Activated naive CD4-positive, alpha-beta T cell treated with anti-CD3 and anti-CD28 coated beads, Interleukin-2, amount 50 U/mL, for 72 hours (primary cell): ENCODE results near the gene GTF2F1. TPM values are rescaled to one million over a fixed set of nuclear protein-coding genes. Genes with fewer than 3 reads are reported as not detected.
"Not testable (repeated sequence)": the region's sequence is repeated elsewhere in the genome, so short reads cannot be mapped to it uniquely, and the experiment has no call there.

Source experiments
- ATAC-seq, 2 donors: fragments of 150-1000 bp; cut with Tn5 transposase; 2 replicates each; pipeline ENCODE4 v1.10.0; 2021; ENCODE audit warnings: mild to moderate bottlenecking in 2 of 2, moderate library complexity in 2 of 2
- DNase-seq, 2 donors: peaks; one replicate each; pipeline ENCODE4 v3.0.0; 2021 to 2022; ENCODE audit warnings: low spot score in 2 of 2
- H3K27ac Mint-ChIP-seq, 2 donors: one replicate each; pipeline ENCODE4 v1.8.0; 2022; ENCODE audit warnings: mild to moderate bottlenecking in 2 of 2, mixed read lengths in 2 of 2
- H3K36me3 Mint-ChIP-seq, 2 donors: one replicate each; pipeline ENCODE4 v1.8.0; 2022; ENCODE audit warnings: mixed read lengths in 2 of 2
- H3K9me3 Mint-ChIP-seq, 2 donors: one replicate each; pipeline ENCODE4 v1.8.0; 2022; ENCODE audit warnings: mixed read lengths in 2 of 2
- total RNA-seq, 2 donors: library from RNA; stranded (reverse); gene quantifications; one replicate each; pipeline ENCODE4 v1.2.3, GENCODE V29; 2022

Gene GTF2F1
- total RNA-seq, 2 donors from 2014 or later: 44.6 to 78.4 TPM

DNA sequence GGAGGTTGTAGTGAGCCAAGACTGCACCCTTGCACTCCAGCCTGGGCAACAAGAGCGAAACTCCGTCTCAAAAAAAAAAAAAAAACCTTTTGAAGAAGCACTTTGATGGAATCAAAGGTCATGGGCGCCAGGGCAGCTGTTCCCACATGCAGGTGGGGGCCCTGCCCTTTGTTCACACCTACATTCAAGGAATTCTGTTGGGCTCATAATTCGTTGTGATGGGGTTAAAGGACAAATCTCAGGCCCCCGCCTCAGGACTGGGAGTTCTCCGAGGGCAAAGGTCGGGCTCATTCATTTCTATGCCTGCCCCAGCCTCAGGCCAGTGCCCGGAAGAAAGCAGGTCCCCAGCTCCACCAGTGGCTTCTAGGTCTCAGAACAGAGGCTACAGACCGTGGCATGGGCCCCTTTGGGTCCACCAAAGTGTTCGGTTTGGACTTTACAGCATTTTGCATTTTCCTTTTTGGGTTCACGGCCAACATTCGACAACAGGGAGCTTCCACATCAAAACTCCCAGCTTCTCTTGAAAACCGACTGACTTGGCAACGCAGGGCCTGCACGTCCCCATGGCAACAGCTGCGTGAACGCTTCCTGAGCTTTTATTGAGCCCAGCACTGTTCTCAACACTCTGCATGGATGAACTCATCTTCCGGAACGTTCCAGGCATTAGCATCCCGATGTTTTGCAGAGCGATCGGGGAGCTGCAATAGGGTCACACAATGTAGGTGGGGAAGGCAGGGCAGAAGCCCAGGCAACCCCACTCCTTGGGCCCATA, 10.1 kb upstream of the GTF2F1 start:
- H3K36me3 Mint-ChIP-seq: no peaks in the 10 kb centered on the region
- H3K27ac Mint-ChIP-seq: no peak overlapping the region
- H3K9me3 Mint-ChIP-seq: no peaks in the 10 kb centered on the region
- ATAC-seq (no peak), DNase-seq (no peak)

DNA sequence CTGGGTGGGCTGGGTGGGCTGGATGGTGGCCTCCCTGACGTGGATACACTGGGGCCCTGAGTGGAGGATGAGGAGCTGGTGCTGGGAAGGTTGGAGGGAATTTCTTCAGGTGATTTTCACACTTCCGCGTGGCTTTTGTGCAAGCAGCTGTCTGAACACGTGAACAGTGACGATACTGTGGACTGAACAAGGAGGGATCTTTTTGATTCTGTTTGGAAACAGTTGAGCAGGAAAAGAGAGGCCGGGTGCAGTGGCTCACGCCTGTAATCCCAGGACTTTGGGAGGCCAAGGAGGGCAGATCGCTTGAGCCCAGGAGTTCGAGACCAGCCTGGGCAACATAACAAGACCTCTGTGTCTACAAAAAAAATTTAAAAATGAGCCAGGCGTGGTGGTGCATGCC, 9.1 kb upstream of the GTF2F1 start:
- ATAC-seq: no peak
- Mint-ChIP-seq H3K36me3 (no peaks in the 10 kb centered on the region), H3K27ac (no peak overlapping the region), H3K9me3 (no peaks in the 10 kb centered on the region)
- DNase-seq: no peak

DNA sequence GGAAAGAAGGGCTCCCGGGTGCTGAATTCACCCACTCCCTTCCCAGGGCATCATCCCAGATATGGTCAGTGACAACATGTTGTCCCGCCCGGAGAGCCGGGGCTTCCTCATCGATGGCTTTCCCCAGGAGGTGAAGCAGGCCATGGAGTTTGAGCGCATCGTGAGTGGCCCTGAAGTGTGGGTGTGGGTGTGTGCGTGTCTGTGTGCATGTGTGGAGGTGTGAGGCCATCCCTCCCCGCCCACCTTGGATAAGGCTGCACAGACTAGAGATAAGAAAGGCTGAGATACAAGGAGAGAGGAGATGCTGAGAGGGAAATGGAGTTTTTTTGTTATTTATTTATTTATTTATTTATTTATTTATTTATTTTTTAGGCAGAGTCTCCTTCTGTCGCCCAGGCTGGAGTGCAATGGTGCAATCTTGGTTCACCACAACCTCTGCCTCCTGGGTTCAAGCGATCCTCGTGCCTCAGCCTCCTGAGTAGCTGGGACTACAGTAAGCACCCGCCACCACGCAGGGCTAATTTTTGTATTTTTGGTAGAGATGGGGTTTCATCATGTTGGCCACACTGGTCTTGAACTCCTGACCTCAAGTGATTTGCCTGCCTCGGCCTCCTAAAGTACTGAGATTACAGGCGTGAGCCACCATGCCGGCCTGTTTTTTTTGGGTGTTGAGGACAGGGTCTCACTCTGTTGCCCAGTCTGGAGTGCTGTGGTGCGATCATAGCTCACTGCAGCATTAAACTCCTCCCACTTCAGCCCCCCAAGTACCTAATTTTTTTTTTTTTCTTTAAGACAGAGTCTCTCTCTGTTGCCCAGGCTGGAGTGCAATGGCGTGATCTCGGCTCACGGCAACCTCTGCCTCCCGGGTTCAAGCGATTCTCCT, 7.3 kb upstream of the GTF2F1 start:
- not testable (repeated sequence) for H3K27ac Mint-ChIP-seq, ATAC-seq, DNase-seq, H3K9me3 Mint-ChIP-seq, H3K36me3 Mint-ChIP-seq

DNA sequence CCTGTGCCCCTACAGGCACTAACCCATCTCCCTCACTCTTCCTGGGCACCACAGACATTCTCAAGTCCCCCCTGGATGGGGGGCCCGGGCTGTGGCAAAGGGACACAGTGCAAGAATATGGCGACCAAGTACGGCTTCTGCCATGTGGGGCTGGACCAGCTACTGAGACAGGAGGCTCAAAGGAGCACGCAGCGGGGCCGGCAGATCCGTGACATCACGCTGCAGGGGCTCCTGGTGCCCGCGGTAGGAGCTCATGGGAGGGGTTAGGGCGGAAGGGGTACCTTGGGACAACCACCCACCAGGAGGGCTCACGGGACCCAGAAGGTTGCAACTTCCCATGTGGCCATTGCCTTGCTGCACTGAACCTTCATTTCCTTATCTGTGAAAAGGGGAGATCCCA, 3.3 kb upstream of the GTF2F1 start:
- H3K9me3 Mint-ChIP-seq: no peaks in the 10 kb centered on the region
- ATAC-seq (no peak), DNase-seq (no peak)
- H3K36me3 Mint-ChIP-seq: peaks cover 17 to 22% of the 10 kb centered on the region in 2 donors
- no peak overlapping the region for H3K27ac Mint-ChIP-seq

DNA sequence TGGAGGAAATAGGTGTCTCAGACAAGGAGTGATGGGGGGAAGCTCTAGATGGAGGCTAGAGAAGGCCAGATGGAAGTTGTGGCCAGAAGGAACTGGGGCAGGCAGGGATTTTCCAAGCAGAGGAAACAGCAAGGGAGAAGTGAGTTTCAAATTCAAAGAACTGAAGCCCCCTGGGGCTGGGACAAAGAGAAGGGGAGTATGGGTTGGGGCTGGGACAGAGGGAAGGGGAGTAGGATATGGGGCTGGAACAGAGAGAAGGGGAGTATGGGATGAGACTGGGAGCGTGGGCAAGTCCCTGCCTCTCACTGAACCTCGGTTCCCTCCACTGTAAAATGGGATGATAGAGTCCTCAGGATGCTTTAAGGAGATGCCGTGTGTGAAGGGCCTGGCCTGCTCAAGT, 1.9 kb upstream of the GTF2F1 start:
- Mint-ChIP-seq H3K9me3 (no peaks in the 10 kb centered on the region), H3K27ac (peak overlapping the region in 1 of 2 donors; percentile 93), H3K36me3 (peaks cover 22 to 28% of the 10 kb centered on the region in 2 donors)
- DNase-seq (no peak), ATAC-seq (no peak)

DNA sequence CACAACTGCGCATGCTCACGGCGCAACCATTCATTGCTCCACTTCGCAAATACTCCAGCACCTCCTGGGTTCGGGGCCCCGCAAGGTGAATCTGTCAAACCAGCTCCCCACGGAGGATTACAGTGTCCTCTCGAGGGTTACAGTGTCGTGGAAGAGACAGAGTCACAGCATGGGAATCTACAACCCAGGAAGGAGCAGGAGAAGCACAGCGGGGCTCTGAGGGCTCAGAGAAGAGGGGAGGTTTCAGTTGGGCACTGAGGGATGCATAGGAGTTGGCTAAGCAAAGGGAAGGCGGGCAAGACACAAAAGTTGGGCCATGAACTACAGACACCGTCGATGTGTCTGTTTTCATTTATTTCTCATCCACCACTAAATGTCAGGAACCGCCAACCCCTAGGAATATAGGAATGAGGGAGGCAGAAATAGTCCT, 1.0 kb upstream of the GTF2F1 start:
- Mint-ChIP-seq H3K36me3 (peaks cover 22 to 28% of the 10 kb centered on the region in 2 donors), H3K9me3 (no peaks in the 10 kb centered on the region), H3K27ac (peak overlapping the region; percentile 93 to 96)
- ATAC-seq (no peak), DNase-seq (no peak)

DNA sequence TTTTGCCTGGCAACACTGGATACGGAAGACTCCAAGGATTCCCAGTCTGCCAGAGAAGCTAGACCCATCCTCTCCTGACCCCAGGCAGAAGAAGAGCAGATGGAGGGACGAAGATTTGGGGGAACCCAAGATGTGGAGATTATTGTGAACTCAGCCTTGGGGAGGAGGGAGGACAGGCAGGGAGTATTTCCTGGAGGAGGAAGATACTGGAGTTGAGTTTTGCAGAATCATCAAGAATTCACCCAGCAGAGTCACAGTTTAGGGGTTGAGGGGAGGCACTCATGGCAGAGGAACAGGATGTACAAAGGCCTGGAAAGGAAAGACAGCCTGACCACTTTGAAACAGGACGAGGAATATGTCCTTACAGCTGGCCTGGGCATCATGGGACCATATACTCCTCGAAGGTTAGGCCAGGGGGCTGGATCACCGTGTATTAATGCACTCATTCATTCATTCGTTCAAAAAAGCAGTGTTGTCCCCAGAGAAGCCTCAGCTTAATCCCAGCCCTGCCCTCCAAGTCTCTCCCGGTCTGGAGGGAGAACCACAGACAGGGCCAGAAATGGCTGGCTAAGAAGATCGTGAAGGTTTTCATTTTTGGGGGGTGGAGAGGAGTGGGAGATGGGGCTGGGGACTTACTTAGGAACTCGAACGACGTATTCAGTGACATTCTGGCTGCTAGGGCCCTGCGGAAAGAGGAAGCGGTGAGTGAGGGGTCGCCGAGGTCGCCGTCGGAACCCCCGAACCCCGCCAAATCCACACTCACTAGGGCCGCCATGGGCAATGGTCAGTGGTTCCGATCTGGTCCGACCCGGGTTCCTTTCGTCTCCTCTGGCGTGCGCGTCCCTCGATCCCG, 517 bp downstream of the GTF2F1 start:
- no peaks in the 10 kb centered on the region for H3K9me3 Mint-ChIP-seq
- DNase-seq (no peak), ATAC-seq (no peak)
- H3K36me3 Mint-ChIP-seq: peaks cover 22 to 34% of the 10 kb centered on the region in 2 donors
- H3K27ac Mint-ChIP-seq: peak overlapping the region; percentile 93 to 96

DNA sequence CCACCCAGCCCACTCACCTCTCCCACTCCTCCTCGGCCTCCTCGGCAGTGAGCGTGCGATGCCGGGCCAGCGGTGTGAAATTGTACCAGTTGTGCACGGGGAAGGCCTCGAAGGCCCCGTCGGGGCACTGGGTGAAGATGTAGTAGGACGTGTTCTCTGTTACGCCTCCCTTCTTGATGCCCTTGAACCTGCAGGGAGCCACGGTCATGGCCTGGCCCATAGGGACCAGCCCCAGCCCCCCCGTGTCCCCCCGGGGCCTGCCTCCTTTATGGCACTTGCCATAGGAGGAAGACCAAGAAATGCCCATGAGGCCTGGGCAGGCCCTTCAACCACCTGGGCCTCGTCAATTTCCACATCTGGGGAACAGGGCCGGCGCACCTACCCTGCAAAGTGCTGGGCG, 5.6 kb downstream of the GTF2F1 start:
- DNase-seq (no peak), ATAC-seq (no peak)
- peaks cover 14 to 34% of the 10 kb centered on the region in 2 donors for H3K36me3 Mint-ChIP-seq
- peak overlapping the region in 1 of 2 donors; percentile 44 for H3K27ac Mint-ChIP-seq
- no peaks in the 10 kb centered on the region for H3K9me3 Mint-ChIP-seq

DNA sequence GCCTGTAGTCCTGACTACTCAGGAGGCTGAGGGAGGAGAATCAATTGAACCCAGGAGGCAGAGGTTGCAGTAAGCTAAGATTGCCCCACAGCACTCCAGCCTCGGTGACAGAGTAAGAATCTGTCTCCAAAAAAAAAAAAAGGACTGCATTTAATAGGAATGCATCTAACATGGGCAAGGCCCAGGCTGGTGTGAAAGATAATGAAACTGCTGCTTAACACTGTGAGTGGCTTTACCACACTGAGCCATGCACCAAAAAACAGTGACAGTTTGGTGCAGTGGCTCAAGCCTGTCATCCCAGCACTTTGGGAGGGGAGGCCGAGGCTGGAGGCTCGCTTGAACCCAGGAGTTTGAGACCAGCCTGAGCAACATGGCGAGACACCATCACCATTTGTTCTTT, 8.6 kb downstream of the GTF2F1 start:
- no peaks in the 10 kb centered on the region for H3K9me3 Mint-ChIP-seq
- DNase-seq (no peak), ATAC-seq (no peak)
- peaks cover 10 to 35% of the 10 kb centered on the region in 2 donors for H3K36me3 Mint-ChIP-seq
- peak overlapping the region in 1 of 2 donors; percentile 29 for H3K27ac Mint-ChIP-seq

DNA sequence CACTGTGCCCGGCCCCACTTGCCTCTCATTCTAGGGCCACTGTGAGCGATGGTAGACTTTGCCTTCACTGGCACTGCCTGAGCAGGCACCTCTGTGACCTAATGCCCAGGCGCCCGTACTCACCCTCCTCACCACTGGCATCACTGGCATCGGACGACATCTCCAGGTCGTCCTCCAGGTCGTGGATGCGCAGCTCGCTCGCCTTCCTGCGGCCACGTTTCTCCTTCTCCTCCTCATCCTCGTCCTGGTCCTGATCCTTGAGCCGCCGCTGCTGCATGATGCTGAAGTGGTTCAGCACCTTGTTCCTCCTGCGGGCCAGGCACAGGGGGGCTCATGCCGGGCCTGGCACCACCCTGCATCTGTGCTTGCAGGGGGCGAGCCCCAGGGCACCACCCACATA, 9.8 kb downstream of the GTF2F1 start:
- Mint-ChIP-seq H3K27ac (peak overlapping the region in 1 of 2 donors; percentile 49), H3K9me3 (no peaks in the 10 kb centered on the region), H3K36me3 (peaks cover 10 to 31% of the 10 kb centered on the region in 2 donors)
- DNase-seq (no peak), ATAC-seq (no peak)

DNA sequence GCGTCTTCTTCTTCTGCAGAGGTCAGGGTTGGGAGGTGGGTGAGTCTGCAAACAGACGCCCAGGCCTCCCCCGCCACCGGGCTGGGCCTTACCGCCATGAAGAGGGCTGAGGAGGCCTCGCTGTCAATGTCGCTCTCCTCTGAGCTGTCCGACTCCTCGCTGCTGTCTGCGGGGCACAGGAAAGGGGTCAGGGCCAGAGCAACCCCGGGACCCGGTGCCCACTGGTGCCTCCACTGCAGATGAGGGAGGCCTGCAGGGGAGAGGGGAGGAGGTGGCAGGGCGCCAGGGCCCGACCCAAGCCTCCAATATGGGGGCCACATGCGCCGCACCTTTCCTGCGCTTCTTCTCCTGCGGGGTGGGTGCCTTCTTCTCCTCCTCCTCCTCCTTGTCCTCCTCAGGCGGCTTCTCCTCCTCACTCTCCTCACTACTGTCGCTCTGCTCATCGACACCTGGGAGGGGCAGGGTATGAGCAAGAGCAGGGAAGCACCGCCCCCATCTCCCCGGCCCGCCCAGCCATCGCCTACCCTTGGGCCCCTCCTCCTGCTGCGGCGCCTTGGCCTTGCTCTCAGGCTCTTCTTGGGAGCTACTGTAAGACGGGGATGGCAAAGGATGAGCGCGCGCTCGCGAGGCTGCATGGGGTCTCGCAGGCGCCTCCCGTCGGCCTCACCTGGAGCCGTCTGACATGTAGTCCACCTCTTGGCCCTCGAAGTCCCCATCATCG, 11.8 kb downstream of the GTF2F1 start:
- no peak for DNase-seq
- ATAC-seq: peak in 1 of 2 donors; percentile 22
- Mint-ChIP-seq H3K9me3 (no peaks in the 10 kb centered on the region), H3K27ac (no peak overlapping the region), H3K36me3 (peaks cover 10 to 29% of the 10 kb centered on the region in 2 donors)

DNA sequence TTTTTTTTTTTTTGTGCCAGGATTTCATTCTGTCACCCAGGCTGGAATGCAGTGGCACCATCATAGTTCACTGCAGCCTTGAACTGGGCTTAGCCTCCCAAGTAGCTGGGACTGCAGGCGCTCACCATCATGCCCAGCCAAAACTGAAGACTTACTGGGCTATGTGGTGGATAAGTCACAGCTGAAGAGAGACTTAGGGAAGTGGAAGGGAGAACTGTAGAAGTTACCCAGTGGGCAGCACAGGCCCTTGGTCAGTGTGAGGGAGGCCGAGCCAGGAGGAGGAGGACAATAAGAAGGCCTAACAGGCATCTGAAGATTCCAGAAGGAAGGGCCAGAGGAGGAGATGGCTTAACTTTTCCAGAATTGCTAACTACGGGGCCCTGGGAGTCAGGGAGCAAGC, 13.2 kb downstream of the GTF2F1 start:
- ATAC-seq: no peak
- DNase-seq: no peak
- H3K9me3 Mint-ChIP-seq: no peaks in the 10 kb centered on the region
- H3K27ac Mint-ChIP-seq: no peak overlapping the region
- peaks cover 10 to 25% of the 10 kb centered on the region in 2 donors for H3K36me3 Mint-ChIP-seq

DNA sequence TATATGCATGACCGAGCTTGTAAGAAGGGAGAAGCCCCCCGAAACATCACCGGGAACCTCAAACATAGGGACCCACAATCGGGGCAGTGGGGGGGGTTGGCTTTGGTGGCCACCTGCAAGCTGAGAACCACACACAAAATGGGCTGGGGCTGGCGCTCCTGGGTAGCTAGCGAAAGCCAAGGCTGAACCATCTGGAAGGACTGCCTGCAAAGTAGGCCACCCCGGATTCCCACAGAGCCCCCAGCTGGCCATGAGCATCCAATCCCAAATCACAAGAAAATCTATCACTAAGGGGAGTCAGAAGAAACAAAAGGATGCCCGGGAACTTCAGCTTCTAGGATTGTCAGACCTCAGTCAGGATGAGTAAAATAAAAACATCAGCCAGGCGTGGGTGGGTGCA, 14.5 kb downstream of the GTF2F1 start:
- peaks cover 10 to 22% of the 10 kb centered on the region in 2 donors for H3K36me3 Mint-ChIP-seq
- no peaks in the 10 kb centered on the region for H3K9me3 Mint-ChIP-seq
- ATAC-seq (no peak), DNase-seq (no peak)
- no peak overlapping the region for H3K27ac Mint-ChIP-seq

DNA sequence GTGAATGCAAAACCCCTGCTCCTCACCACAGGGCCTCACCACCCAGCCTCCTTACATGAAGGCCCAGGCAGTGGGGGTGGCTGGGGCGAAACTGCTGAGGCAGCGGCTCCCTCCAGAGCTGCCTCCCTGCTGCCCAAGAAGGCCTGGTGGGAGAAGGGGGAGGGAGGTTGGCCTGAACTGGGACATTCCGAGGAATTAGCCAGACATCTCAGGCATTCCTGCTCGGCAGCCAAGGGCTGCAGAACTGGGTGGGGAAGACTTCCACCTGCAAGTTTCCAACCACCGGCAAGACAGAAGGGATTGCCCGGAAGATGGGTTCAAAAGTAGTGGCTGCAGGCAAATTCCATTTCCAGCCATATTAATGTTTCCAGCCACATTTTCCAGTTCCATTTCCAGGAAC, 14.9 kb downstream of the GTF2F1 start:
- no peak for DNase-seq
- Mint-ChIP-seq H3K27ac (peak overlapping the region in 1 of 2 donors; percentile 9), H3K9me3 (no peaks in the 10 kb centered on the region), H3K36me3 (peaks cover 10 to 18% of the 10 kb centered on the region in 2 donors)
- no peak for ATAC-seq

DNA sequence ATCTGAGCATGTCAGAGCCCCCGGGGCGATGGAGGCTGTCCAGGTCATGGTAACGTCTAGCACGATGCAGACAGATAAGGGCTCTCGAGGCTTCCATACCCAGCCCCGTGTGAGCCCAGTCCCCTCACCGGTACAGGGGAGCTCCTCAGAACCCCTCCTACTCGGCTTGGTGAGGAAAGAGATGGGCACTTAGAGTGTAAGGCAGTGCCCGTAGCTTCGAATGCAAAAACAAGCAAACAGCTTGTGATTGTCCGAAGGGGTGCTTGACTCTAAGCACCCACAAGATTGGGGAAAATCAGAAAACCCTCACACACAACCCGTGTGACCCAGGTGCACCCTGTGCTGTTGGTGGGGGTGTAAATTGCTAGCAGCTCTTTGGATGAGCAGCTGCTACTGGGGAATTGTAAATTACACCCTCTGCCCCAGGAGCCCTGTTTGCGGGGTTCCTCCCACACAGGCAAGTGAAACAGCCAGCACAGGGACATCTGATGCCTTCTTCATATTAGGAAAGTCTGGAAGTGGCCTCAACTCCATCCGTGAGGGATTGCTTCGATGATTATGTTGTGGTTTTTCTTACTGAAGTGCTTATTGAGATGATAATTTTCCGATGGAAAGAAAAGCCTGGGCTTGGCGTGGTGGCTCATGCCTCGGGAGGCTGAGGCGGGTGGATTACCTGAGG, 16.3 kb downstream of the GTF2F1 start:
- H3K36me3 Mint-ChIP-seq: peaks cover 10 to 16% of the 10 kb centered on the region in 2 donors
- ATAC-seq (no peak), DNase-seq (no peak)
- H3K9me3 Mint-ChIP-seq: no peaks in the 10 kb centered on the region
- peak overlapping the region in 1 of 2 donors; percentile 50 for H3K27ac Mint-ChIP-seq
